Esophagus muscularis mucosa (tissue), 3 donors: ENCODE measurements around the gene BAG1.

Experiments
- POLR2A ChIP-seq: fragments of 450-650 bp; IDR thresholded peaks from one replicate; pipeline ENCODE4 v1.6.1; 2017; ENCODE audit warnings: antibody characterized with exemption, moderate library complexity, mild to moderate bottlenecking, low read depth
- TF ChIP-seq, protein P1 (sequence below), 3 experiments: fragments of 200-600 bp in 2 of 3; fragments of 450-650 bp in 1 of 3; sonication (generic) in 2 of 3; IDR thresholded peaks; one replicate each; pipeline ENCODE4 v1.5.1; 2017 to 2019; ENCODE audit warnings: antibody characterized with exemption in 3 of 3, mild to moderate bottlenecking in 2 of 3, moderate library complexity in 1 of 3

DNA sequence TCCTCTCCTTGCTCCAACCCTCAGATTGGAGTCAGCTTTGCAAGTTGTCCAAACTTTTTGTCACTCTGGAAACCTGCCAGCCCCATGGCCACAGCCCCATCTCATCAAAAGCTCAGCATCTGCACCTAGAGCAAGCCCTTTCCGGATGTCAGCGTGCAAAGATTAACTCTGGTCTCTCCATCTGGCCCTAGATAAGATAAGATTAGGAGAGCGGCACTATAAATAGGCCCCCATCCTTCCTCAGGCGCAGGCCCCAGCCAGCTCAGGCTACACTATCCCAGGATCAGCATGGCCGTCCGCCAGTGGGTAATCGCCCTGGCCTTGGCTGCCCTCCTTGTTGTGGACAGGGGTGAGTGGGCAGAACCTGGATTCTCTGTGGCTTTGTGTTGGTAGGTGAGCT lies 24.6 kb downstream of the BAG1 start, which contains the start of gene SPINK4:
- TF ChIP-seq, protein P1, sequence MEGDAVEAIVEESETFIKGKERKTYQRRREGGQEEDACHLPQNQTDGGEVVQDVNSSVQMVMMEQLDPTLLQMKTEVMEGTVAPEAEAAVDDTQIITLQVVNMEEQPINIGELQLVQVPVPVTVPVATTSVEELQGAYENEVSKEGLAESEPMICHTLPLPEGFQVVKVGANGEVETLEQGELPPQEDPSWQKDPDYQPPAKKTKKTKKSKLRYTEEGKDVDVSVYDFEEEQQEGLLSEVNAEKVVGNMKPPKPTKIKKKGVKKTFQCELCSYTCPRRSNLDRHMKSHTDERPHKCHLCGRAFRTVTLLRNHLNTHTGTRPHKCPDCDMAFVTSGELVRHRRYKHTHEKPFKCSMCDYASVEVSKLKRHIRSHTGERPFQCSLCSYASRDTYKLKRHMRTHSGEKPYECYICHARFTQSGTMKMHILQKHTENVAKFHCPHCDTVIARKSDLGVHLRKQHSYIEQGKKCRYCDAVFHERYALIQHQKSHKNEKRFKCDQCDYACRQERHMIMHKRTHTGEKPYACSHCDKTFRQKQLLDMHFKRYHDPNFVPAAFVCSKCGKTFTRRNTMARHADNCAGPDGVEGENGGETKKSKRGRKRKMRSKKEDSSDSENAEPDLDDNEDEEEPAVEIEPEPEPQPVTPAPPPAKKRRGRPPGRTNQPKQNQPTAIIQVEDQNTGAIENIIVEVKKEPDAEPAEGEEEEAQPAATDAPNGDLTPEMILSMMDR (IDR thresholded peaks at IDR 0.05), result no peak
- no peak for TF ChIP-seq POLR2A
